ENCODE data around the gene NR4A3.

Gene NR4A3

DNA sequence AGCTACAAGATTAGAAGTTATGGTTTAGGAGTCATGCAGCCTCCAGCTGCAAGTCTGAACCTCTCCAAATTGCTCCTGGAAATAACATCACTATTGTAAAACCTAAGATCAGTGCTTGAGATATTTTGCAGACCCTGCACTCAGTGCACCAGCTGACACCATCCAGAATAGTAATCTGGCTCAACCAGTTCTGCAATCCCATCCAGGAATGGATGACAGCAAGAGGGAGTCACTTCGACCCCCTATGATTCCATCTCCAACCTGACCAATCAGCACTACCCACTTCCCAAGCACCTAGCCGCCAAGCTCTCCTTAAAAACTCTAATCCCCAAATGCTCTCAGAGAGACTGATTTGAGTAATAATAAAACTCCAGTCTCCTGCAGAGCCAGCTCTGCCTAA is 37.9 kb upstream of the NR4A3 start (continued):
- no peak for TF ChIP-seq OSR1 (CRISPR knock-in tag; IDR thresholded peaks at IDR 0.05)
- TF ChIP-seq ZFP30 (CRISPR knock-in tag; IDR thresholded peaks at IDR 0.05), result no peak
- TF ChIP-seq ARNTL (CRISPR knock-in tag; IDR thresholded peaks at IDR 0.05; ENCODE audit: borderline replicate concordance, low read depth), result no peak

GRCh38 chr9:99785010-99785590 is 36.6 kb upstream of the NR4A3 start:
- ATAC-seq, result no peak
- TF ChIP-seq PPARA (CRISPR knock-in tag; IDR thresholded peaks at IDR 0.05; ENCODE audit: borderline replicate concordance) (no peak), ISL1 (CRISPR knock-in tag; IDR thresholded peaks at IDR 0.05) (no peak), ZC3H10 (CRISPR knock-in tag; IDR thresholded peaks at IDR 0.05) (no peak), ZNF565 (CRISPR knock-in tag; conservative IDR thresholded peaks at IDR 0.05; ENCODE audit: low read depth) (no peak), OSR1 (CRISPR knock-in tag; IDR thresholded peaks at IDR 0.05) (no peak), RARB (CRISPR knock-in tag; IDR thresholded peaks at IDR 0.05) (no peak)

DNA sequence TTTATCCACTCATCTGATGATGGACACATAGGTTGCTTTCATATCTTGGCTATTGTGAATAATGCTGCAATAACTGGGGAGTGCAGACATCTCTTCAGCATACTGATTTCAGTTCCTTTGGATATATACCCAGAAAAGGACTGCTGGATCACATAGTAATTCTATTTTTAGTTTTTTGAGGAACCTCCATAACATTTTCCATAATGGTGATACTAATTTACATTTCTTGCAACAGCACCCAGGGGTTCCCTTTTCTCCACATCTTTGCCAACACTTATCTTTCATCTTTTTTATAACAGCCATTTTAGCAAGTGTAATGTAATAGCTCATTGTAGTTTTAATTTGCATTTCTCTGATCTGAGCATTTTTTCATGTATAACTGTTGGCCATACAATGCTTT is 34.1 kb upstream of the NR4A3 start:
- TF ChIP-seq RARB (CRISPR knock-in tag; IDR thresholded peaks at IDR 0.05), result no peak
- TF ChIP-seq ZNF70 (CRISPR knock-in tag; IDR thresholded peaks at IDR 0.05), result no peak
- TF ChIP-seq, protein P1, sequence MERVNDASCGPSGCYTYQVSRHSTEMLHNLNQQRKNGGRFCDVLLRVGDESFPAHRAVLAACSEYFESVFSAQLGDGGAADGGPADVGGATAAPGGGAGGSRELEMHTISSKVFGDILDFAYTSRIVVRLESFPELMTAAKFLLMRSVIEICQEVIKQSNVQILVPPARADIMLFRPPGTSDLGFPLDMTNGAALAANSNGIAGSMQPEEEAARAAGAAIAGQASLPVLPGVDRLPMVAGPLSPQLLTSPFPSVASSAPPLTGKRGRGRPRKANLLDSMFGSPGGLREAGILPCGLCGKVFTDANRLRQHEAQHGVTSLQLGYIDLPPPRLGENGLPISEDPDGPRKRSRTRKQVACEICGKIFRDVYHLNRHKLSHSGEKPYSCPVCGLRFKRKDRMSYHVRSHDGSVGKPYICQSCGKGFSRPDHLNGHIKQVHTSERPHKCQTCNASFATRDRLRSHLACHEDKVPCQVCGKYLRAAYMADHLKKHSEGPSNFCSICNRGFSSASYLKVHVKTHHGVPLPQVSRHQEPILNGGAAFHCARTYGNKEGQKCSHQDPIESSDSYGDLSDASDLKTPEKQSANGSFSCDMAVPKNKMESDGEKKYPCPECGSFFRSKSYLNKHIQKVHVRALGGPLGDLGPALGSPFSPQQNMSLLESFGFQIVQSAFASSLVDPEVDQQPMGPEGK (CRISPR knock-in tag; IDR thresholded peaks at IDR 0.05; ENCODE audit: borderline replicate concordance), result no peak
- no peak for TF ChIP-seq ZFP30 (CRISPR knock-in tag; IDR thresholded peaks at IDR 0.05)
- no peak for TF ChIP-seq ZNF565 (CRISPR knock-in tag; conservative IDR thresholded peaks at IDR 0.05; ENCODE audit: low read depth)
- TF ChIP-seq, protein P2, sequence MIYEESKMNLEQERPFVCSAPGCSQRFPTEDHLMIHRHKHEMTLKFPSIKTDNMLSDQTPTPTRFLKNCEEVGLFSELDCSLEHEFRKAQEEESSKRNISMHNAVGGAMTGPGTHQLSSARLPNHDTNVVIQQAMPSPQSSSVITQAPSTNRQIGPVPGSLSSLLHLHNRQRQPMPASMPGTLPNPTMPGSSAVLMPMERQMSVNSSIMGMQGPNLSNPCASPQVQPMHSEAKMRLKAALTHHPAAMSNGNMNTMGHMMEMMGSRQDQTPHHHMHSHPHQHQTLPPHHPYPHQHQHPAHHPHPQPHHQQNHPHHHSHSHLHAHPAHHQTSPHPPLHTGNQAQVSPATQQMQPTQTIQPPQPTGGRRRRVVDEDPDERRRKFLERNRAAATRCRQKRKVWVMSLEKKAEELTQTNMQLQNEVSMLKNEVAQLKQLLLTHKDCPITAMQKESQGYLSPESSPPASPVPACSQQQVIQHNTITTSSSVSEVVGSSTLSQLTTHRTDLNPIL (CRISPR knock-in tag; IDR thresholded peaks at IDR 0.05; ENCODE audit: low read depth), result no peak
- ATAC-seq, result no peak

DNA sequence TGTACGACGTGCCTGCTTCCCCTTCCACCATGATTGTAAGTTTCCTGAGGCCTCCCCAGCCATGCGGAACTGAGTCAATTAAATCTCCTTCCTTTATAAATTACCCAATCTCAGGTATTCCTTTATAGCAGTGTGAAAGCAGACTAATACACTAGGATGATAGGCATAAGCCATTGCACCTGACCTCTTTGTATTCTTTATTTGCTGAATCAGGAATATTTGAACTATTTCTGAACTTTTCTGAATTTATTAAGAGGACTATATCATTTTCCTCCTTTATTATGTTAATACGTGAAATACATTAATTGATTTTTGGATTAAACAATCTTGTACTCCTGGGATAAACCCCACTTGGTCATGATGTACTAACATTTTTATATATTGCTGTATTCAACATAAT is 28.2 kb upstream of the NR4A3 start:
- no peak for ATAC-seq
- TF ChIP-seq ZC3H10 (CRISPR knock-in tag; IDR thresholded peaks at IDR 0.05) (no peak), GLIS3 (CRISPR knock-in tag; IDR thresholded peaks at IDR 0.05) (no peak), ZNF8 (CRISPR knock-in tag; IDR thresholded peaks at IDR 0.05) (no peak), TOX (CRISPR knock-in tag; IDR thresholded peaks at IDR 0.05; ENCODE audit: borderline replicate concordance) (no peak), CSRNP3 (CRISPR knock-in tag; IDR thresholded peaks at IDR 0.05) (no peak), OSR1 (CRISPR knock-in tag; IDR thresholded peaks at IDR 0.05) (no peak), BACH2 (CRISPR knock-in tag; IDR thresholded peaks at IDR 0.05; ENCODE audit: borderline replicate concordance) (no peak), ARNTL (CRISPR knock-in tag; IDR thresholded peaks at IDR 0.05; ENCODE audit: borderline replicate concordance, low read depth) (no peak), CSDC2 (CRISPR knock-in tag; IDR thresholded peaks at IDR 0.05) (no peak), TCF4 (CRISPR knock-in tag; IDR thresholded peaks at IDR 0.05; ENCODE audit: borderline replicate concordance) (no peak), TSHZ2 (CRISPR knock-in tag; IDR thresholded peaks at IDR 0.05) (no peak), ZFP30 (CRISPR knock-in tag; IDR thresholded peaks at IDR 0.05) (no peak)
- TF ChIP-seq, protein P3, sequence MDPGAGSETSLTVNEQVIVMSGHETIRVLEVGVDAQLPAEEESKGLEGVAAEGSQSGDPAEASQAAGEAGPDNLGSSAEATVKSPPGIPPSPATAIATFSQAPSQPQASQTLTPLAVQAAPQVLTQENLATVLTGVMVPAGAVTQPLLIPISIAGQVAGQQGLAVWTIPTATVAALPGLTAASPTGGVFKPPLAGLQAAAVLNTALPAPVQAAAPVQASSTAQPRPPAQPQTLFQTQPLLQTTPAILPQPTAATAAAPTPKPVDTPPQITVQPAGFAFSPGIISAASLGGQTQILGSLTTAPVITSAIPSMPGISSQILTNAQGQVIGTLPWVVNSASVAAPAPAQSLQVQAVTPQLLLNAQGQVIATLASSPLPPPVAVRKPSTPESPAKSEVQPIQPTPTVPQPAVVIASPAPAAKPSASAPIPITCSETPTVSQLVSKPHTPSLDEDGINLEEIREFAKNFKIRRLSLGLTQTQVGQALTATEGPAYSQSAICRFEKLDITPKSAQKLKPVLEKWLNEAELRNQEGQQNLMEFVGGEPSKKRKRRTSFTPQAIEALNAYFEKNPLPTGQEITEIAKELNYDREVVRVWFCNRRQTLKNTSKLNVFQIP (CRISPR knock-in tag; IDR thresholded peaks at IDR 0.05; ENCODE audit: borderline replicate concordance, low read depth), result no peak

Measured in SK-N-SH treated with all-trans-retinoic acid at 6 μM for 48 hours (cell line).